Fibroblast of peridontal ligament (primary cell): Measurements from ENCODE around the gene TPD52L2.
"Not testable (repeated sequence)": the region's sequence is repeated elsewhere in the genome, so short reads cannot be mapped to it uniquely, and the experiment has no call there.

Experiments used
- DNase-seq: peaks from one replicate; pipeline ENCODE4 v3.0.0-alpha.2; 2010; ENCODE audit errors: extremely low read depth

TPD52L2 gene

DNA sequence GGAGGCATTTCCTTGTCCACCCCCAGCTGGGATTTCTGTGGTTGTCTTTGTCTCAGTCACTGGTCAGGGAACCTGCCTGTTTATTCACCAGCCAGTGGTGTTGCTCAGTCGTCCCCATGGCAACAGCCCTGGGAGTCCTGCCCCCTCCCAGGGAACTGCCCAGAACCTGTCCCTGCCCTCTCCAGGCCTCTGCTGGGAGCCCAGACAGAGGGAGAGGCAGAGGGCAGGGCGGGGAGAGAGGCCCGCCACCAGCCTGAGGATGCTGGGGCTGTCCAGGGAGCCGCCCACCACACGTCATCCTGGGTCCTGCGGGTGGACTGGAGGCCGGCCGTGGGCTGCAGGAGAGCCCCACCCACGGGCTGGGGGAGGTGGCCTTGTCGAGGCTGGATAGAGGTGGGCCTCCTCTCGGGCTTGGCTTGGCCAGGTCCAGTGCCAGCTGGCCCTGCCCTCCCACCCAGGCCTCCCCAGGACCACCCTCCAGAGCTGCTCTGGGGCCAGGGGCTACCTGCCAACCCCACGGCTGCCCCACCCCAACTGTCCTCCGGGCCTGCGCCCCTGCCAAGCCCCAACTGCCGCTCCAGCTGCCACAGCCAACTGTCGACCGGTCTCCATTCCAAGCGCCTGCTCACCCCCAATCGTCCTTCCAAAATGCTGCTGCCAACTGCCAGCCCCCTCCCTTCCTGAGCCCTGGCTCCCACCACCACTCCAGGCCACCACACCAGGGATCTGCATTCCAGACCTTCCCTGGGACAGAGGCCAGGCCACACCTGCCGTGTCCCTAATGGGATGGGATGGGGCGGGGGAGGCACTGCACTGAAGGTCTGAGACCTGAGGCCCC lies 29.8 kb upstream of the TPD52L2 start:
- peak; percentile 87 for DNase-seq

GRCh38 chr20:63836458-63837344 lies 28.4 kb upstream of the TPD52L2 start:
- DNase-seq: no peak

DNA sequence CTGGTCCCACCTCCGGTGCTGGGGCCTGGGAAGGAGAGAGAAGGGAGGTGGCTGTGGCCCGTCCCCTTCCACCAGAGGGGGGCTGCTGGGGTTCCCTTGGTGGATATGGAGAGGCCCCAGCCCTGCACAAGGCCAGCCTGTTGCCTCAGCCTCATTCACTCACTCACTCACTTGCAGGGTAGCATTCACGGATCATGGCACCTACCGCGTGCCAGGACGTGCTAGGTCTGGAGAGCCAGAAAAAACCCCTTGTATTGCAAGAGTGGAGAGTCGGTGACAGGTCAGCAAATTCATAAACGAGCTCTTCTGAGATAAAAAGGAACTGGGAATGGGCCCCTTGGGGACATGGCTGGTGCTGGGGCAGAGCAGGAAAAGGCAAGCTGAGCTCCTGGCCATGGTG lies 27.6 kb upstream of the TPD52L2 start:
- no peak for DNase-seq

- no peak for DNase-seq
Measured at GRCh38 chr20:63839620-63840019, 25.4 kb upstream of the TPD52L2 start.

- DNase-seq: no peak
Measured at GRCh38 chr20:63840405-63840828, 24.7 kb upstream of the TPD52L2 start.

GRCh38 chr20:63842258-63842657 lies 22.8 kb upstream of the TPD52L2 start:
- no peak for DNase-seq

DNA sequence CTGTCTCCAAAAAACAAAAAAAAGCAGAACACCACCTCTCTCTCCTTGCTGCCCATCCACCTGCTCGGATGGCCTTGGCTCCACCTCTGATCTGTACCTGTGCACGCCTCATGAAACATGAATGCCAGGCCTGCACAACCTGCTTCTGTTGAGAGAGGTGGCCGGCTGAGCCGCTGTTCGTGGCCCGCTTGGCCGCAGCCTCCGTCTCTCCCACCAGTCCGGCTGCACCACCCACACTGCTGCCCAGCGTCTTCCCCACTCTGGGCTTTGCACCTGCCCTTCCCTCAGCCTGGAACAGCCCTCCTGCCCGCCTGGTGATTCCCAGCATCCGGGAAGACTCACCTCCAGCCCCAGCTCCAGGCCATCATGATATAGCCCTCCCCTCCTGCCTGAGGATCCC lies 21.8 kb upstream of the TPD52L2 start:
- no peak for DNase-seq

- DNase-seq: no peak
Measured at GRCh38 chr20:63843778-63844177, 21.3 kb upstream of the TPD52L2 start.

DNA sequence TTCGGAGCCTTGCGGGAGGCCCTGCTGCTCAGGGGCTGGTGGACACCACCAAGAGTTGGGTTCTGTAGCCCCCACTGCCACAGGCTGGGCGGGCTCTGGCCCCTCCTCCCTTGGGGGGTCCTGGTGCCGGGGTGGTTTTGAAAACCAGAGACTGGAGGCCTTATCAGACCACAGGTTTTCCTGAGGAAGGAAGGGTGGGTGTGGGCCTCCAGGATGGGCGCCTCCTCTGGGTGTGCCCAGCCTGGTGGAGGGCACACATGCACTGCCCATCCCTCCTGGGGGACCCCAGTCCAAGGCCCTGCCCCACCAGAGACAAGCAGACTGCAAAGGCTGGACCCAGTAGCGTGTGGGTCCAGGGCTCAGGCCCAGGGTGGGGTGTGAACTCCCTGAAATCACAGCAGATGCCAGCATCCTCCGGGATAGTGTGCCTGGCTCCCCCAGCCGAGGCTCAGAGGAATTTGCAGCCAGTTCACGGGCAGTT lies 20.5 kb upstream of the TPD52L2 start:
- DNase-seq: no peak

DNA sequence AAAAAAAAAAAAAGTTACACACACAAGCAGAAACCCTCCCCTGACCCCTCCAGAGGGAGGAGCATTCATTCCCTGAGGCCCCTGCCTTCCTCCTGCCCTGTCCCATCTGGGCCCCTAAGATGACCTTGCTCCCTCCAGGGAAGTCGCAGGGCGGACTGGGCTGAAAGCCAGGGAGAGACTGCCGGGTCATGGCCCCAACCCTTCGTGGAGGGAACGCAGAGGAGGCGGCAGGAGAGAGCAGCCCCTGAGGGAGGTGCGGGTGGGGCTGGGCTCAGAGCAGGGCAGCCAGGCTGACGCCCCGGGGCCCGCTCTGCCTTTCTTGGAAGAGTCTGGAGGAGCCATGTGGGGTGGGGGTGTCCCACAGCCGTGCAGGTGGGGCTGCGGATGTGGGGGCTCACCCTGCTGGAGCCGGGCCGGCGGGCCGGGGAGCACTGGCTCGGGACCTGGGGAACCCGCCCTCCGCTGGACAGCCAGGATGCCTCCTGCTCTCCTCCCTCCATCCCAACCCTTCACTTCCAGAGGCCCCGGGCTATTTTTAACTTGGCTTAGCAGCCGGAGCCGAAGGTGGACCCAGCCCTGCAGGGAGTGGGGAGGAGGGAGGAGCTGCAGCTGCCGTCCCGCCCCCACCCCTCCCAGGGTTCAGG lies 18.8 kb upstream of the TPD52L2 start:
- DNase-seq: no peak

- DNase-seq: no peak
Measured at GRCh38 chr20:63846888-63847236, 18.2 kb upstream of the TPD52L2 start.

- DNase-seq: no peak
Measured at GRCh38 chr20:63847237-63848002, 17.6 kb upstream of the TPD52L2 start.

DNA sequence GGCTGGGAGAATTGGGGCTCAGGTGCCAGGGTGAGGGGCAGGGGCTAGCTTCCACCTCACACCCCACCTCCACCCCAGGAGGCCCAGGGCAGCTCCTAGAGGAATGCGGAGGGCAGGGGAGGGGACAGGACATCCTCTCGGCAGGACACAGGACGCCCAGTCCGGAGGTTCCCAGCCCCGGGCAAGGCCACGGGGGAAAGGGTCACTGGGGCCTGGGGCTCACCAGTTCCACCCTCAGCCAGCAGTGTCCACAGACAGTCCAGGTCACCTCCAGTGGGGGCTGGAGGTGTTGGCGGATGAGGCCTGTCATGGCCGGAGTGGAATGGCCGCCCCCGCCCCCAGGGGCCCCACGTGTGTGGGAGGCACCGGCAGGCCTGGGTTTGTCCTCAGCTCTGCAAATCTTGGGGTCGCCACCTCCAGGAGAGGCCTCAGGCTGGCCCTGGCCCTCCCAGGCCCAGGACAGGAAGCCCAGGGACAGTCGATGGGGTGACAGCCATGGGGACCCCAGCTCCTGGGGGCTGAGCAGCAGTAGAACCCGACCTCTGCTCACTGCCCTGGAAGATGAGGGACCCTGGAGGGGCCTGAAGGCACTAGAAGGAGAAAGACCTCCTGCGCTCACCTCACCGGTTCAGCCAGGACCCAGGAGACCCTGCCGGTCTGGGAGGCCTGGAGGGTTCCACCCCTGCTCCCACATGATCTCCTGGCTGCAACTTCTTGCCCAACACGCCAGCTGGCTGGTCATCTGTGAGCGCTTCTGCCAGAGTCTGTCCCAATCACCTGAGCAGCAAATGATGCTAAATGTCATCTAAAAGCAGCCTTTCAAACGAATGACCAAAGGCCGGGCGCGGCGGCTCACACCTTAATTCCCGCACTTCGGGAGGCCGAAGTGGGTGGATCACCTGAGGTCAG lies 16.8 kb upstream of the TPD52L2 start:
- DNase-seq: no peak

GRCh38 chr20:63850689-63851547 lies 14.2 kb upstream of the TPD52L2 start:
- no peak for DNase-seq

- not testable (repeated sequence) for DNase-seq
Measured at GRCh38 chr20:63851548-63851943, 13.5 kb upstream of the TPD52L2 start.

DNA sequence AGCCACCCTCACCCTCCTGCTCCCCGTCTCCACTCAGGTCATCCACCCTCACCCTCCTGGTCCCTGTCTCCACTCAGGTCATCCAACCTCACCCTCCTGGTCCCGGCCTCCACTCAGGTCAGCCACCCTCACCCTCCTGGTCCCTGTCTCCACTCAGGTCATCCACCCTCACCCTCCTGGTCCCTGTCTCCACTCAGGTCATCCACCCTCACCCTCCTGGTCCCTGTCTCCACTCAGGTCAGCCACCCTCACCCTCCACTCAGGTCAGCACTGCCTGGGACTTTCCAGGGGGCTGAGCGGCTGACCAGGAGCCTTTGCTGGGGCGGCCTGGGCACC lies 11.4 kb upstream of the TPD52L2 start:
- DNase-seq: not testable (repeated sequence)

DNA sequence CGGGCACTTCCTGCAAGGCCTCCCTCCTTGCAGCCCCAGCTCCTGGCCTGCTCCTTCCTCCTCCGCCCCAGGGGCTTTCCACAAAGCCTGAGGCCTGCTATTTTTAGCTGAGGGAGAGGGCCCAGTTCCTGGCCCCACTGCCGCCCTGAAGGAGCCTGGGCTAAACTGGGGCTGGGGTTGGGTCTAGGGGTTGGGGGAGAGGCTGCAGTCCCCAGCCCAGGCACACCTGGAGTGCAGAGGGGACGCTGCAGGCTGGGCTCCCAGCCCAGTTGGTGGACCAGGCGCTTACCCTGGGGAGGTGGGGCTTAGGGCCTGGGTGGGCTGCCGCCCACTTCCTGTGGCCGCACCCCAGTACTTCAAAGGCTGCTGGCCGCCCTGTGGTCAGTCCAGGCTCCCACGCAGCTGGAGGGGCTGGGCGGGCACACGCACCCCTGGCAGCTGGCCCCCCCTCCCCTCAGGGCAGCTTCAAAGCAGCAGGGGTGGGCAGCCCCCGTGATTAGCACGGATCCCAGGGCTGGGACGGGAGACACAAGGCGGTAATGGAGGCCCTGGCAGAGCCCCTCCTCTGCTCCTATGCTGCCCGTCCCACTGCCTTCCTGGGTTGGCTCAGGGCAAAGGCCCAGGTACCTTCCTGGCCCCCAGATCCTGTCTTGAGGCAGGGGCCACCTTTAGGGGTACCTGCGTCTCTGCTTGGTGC lies 10.9 kb upstream of the TPD52L2 start:
- DNase-seq: no peak

DNA sequence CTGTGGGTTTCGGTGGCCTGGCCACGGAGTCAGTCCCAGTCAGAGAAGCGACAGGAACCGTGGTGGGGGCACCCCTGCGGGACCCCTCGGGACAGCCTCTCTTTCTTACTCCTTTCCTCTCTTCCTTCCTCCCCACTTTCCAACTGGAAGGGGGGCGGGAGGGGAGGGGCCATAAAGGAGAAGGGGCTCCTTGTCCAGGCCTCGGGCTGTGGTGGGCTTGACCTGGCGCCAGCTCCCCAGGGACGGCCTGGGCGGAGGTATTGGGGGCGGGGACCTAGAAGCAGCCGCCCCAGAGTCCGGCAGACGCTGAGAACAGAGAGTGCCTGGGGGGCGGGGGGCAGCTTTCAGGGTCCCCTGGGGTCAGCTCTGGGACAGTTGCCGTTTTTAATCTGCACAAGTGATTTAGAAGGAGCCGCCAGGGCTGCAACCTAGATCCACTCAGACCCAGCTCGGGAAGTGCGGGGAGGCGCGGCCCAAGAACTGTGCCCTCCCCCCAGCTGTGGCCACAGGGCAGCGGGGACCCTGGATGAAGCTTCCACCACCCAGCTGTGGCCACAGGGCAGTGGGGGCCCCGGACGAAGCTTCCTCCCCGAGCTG lies 10.2 kb upstream of the TPD52L2 start:
- no peak for DNase-seq
